CD14-positive monocyte (primary cell): Measurements from ENCODE around the gene ZNF528. TPM values are rescaled to one million over a fixed set of nuclear protein-coding genes. Genes with fewer than 3 reads are reported as not detected.

Source experiments
- DNase-seq, 3 donors: peaks; one replicate each; pipeline ENCODE4 v3.0.0-alpha.2; 2011 to 2022
- H2AFZ ChIP-seq: 2 replicates; pipeline ENCODE4 v1.6.0; 2012; ENCODE audit warnings: mild to moderate bottlenecking, low read depth, low read length, inconsistent platforms; ENCODE audit not compliant: insufficient read depth, poor library complexity, severe bottlenecking
- H3K27ac ChIP-seq, 2 donors: 1 replicate in 1 of 2; 2 replicates in 1 of 2; pipeline ENCODE4 v1.5.1; 2012 to 2013; ENCODE audit warnings: low read length in 2 of 2, control low read depth in 1 of 2, inconsistent platforms in 1 of 2, low read depth in 1 of 2, mild to moderate bottlenecking in 1 of 2
- H3K27me3 ChIP-seq, 2 donors: one replicate each; pipeline versions ENCODE4 v1.6.0 to v1.6.1; 2011 to 2013; ENCODE audit warnings: low read length in 2 of 2; ENCODE audit not compliant: control insufficient read depth in 2 of 2, insufficient read depth in 2 of 2
- H3K36me3 ChIP-seq, 2 donors: replicated peaks in 1 of 2; 1 replicate in 1 of 2; 2 replicates in 1 of 2; pipeline versions ENCODE4 v1.5.1 to v1.6.1; 2012 to 2013; ENCODE audit warnings: low read length in 2 of 2, control low read depth in 1 of 2, inconsistent platforms in 1 of 2, mild to moderate bottlenecking in 1 of 2; ENCODE audit not compliant: insufficient read depth in 2 of 2, control insufficient read depth in 1 of 2
- H3K4me1 ChIP-seq, 2 donors: 1 replicate in 1 of 2; 2 replicates in 1 of 2; pipeline versions ENCODE4 v1.5.1 to v1.6.1; 2012 to 2013; ENCODE audit warnings: low read length in 2 of 2, control low read depth in 1 of 2, inconsistent platforms in 1 of 2, mild to moderate bottlenecking in 1 of 2, moderate library complexity in 1 of 2; ENCODE audit not compliant: insufficient read depth in 2 of 2, control insufficient read depth in 1 of 2
- H3K4me2 ChIP-seq: replicated peaks from 2 replicates; pipeline ENCODE3; 2012; ENCODE audit warnings: low read length, moderate library complexity, mild to moderate bottlenecking; ENCODE audit not compliant: poor library complexity, severe bottlenecking; ENCODE audit errors: extremely low read depth
- H3K4me3 ChIP-seq, 3 experiments: fragments of 200-600 bp in 1 of 3; sonication (generic) in 1 of 3; replicated peaks in 1 of 3; 1 replicate in 2 of 3; 2 replicates in 1 of 3; pipeline ENCODE4 v1.5.1; 2011 to 2013; ENCODE audit warnings: low read length in 3 of 3, mild to moderate bottlenecking in 3 of 3, control low read depth in 2 of 3, low read depth in 2 of 3, inconsistent platforms in 1 of 3, moderate library complexity in 1 of 3
- H3K79me2 ChIP-seq: 2 replicates; pipeline ENCODE4 v1.6.0; 2012; ENCODE audit warnings: mild to moderate bottlenecking, control low read depth, inconsistent platforms, low read length, moderate library complexity; ENCODE audit not compliant: insufficient read depth
- H3K9ac ChIP-seq: 2 replicates; pipeline ENCODE4 v1.6.0; 2017; ENCODE audit warnings: low read length, mild to moderate bottlenecking; ENCODE audit not compliant: insufficient read depth, poor library complexity, severe bottlenecking
- H3K9me3 ChIP-seq, 2 donors: replicated peaks in 1 of 2; 1 replicate in 1 of 2; 2 replicates in 1 of 2; pipeline versions ENCODE4 v1.5.1 to v1.6.1; 2012 to 2013; ENCODE audit warnings: low read length in 2 of 2, control low read depth in 1 of 2; ENCODE audit not compliant: control insufficient read depth in 1 of 2, insufficient read depth in 1 of 2
- H4K20me1 ChIP-seq: 2 replicates; pipeline ENCODE4 v1.6.0; 2012; ENCODE audit warnings: mild to moderate bottlenecking, low read length, control low read depth, moderate library complexity; ENCODE audit not compliant: insufficient read depth
- H3K27ac Mint-ChIP-seq, 7 donors: one replicate each; pipeline ENCODE4 v1.8.0; 2020; ENCODE audit warnings: mild to moderate bottlenecking in 7 of 7, mixed read lengths in 7 of 7, moderate library complexity in 6 of 7, inconsistent platforms in 2 of 7
- H3K27me3 Mint-ChIP-seq, 3 donors: one replicate each; pipeline ENCODE4 v1.8.0; 2021 to 2022; ENCODE audit warnings: low read depth in 3 of 3, mild to moderate bottlenecking in 3 of 3, mixed read lengths in 3 of 3, moderate library complexity in 3 of 3, inconsistent platforms in 1 of 3
- H3K36me3 Mint-ChIP-seq, 2 donors: one replicate each; pipeline ENCODE4 v1.8.0; 2020; ENCODE audit warnings: mixed read lengths in 2 of 2, inconsistent platforms in 1 of 2, mild to moderate bottlenecking in 1 of 2
- H3K4me1 Mint-ChIP-seq: one replicate; pipeline ENCODE4 v1.8.0; 2020; ENCODE audit warnings: mild to moderate bottlenecking, mixed read lengths
- H3K4me3 Mint-ChIP-seq, 2 donors: one replicate each; pipeline ENCODE4 v1.8.0; 2020; ENCODE audit warnings: mild to moderate bottlenecking in 2 of 2, mixed read lengths in 2 of 2, moderate library complexity in 1 of 2
- H3K9me3 Mint-ChIP-seq, 7 donors: one replicate each; pipeline ENCODE4 v1.8.0; 2020 to 2022; ENCODE audit warnings: mixed read lengths in 7 of 7, mild to moderate bottlenecking in 6 of 7, moderate library complexity in 6 of 7, inconsistent platforms in 2 of 7
- WGBS: methylation state at CpG from one replicate; pipeline ENCODE4 v1.1.5; 2013; ENCODE audit warnings: missing lambda C conversion rate; ENCODE audit not compliant: insufficient coverage; 5-methylcytosine and 5-hydroxymethylcytosine counted together
- intact Hi-C, 2 donors: fragments of 100-400 bp; cut with micrococcal nuclease; formaldehyde crosslinking; loops; one replicate each; pipeline versions ENCODE4 v1.15.0 to v1.15.1; 2023
- polyA plus RNA-seq, 3 donors: library from polyadenylated mRNA; depleted of rRNA in 1 of 3; unstranded in 2 of 3; stranded (reverse) in 1 of 3; fragments of 300-500 nt in 2 of 3; fragments of >200 nt in 1 of 3; fragmentation: Illumina TruSeq in 2 of 3; gene quantifications; 1 replicate in 2 of 3; 2 replicates in 1 of 3; pipeline ENCODE4 v1.2.3, GENCODE V29; 2012 to 2021
- TF ChIP-seq, protein P1 (sequence below): fragments of 200-600 bp; IDR thresholded peaks from one replicate; pipeline ENCODE4 v1.8.0; 2022; ENCODE audit warnings: antibody characterized with exemption, mild to moderate bottlenecking

The ZNF528 gene
- polyA plus RNA-seq, 3 donors, result 0.67 to 4.8 (median 0.86) TPM

DNA sequence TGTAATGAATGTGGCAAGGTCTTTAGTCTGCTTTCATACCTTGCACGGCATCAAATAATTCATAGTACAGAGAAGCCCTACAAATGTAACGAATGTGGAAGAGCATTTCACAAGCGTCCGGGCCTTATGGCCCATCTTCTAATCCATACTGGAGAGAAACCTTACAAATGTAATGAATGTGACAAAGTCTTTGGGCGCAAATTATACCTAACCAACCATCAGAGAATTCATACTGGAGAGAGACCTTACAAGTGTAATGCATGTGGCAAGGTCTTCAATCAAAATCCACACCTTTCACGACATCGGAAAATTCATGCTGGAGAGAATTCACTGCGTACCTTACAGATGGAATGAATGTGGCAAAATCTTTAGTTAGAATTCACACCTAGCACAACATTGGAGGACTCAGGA is 31.2 kb upstream of the ZNF528 start:
- no peak overlapping the region for H3K9ac ChIP-seq
- H2AFZ ChIP-seq, result no peak overlapping the region
- peaks cover 0 to 9% of the 10 kb centered on the region in 2 donors for H3K36me3 ChIP-seq
- Mint-ChIP-seq H3K4me3 (no peak overlapping the region), H3K27ac (no peak overlapping the region), H3K36me3 (peaks cover 3% of the 10 kb centered on the region in 2 donors), H3K27me3 (peaks cover 0 to 5% (median 0%) of the 10 kb centered on the region in 3 donors), H3K4me1 (peaks cover 13% of the 10 kb centered on the region), H3K9me3 (peaks cover 52 to 96% (median 90%) of the 10 kb centered on the region in 7 donors)
- no peak overlapping the region for H3K4me2 ChIP-seq
- H3K4me1 ChIP-seq, result peaks cover 8 to 10% of the 10 kb centered on the region in 2 donors
- TF ChIP-seq, protein P1, sequence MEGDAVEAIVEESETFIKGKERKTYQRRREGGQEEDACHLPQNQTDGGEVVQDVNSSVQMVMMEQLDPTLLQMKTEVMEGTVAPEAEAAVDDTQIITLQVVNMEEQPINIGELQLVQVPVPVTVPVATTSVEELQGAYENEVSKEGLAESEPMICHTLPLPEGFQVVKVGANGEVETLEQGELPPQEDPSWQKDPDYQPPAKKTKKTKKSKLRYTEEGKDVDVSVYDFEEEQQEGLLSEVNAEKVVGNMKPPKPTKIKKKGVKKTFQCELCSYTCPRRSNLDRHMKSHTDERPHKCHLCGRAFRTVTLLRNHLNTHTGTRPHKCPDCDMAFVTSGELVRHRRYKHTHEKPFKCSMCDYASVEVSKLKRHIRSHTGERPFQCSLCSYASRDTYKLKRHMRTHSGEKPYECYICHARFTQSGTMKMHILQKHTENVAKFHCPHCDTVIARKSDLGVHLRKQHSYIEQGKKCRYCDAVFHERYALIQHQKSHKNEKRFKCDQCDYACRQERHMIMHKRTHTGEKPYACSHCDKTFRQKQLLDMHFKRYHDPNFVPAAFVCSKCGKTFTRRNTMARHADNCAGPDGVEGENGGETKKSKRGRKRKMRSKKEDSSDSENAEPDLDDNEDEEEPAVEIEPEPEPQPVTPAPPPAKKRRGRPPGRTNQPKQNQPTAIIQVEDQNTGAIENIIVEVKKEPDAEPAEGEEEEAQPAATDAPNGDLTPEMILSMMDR, result no peak
- H3K27ac ChIP-seq, result no peak overlapping the region
- H3K79me2 ChIP-seq, result no peaks in the 10 kb centered on the region
- H3K27me3 ChIP-seq, result no peaks in the 10 kb centered on the region
- no CpG with 5 or more reads among the region's 8 CpGs for WGBS
- peaks cover 71 to 76% of the 10 kb centered on the region in 2 donors for H3K9me3 ChIP-seq
- peak overlapping the region in 1 of 3 experiments; percentile 2 for H3K4me3 ChIP-seq
- intact Hi-C loops, result no loop called here
- no peak for DNase-seq
- no peaks in the 10 kb centered on the region for H4K20me1 ChIP-seq

- intact Hi-C loops, result no loop called here
- peak within 1 kb of the TSS; percentile 80 for H3K4me2 ChIP-seq
These were observed 27.9 kb upstream of the ZNF528 start, which contains the start of gene ZNF880 for GRCh38 chr19:52369559-52370340. Gene ZNF880, plus strand, starts transcription at chr19:52369923. Its CDS starts 43 bp downstream, at chr19:52369966.

More at GRCh38 chr19:52369559-52370340, 27.9 kb upstream of the ZNF528 start, which contains the start of gene ZNF880:
- peak within 1 kb of the TSS; percentile 89 for H2AFZ ChIP-seq
- Mint-ChIP-seq H3K27me3 (peaks cover 0 to 3% (median 0%) of the 10 kb centered on the region in 3 donors), H3K9me3 (peaks cover 48 to 99% (median 92%) of the 10 kb centered on the region in 7 donors), H3K4me1 (peaks cover 13% of the 10 kb centered on the region), H3K36me3 (peaks cover 22% of the 10 kb centered on the region in 2 donors), H3K27ac (peak within 1 kb of the TSS; percentile 92 to 97 (median 95)), H3K4me3 (peak within 1 kb of the TSS; percentile 92 to 96)
- peak within 1 kb of the TSS; percentile 75 for H3K9ac ChIP-seq
- peak within 1 kb of the TSS; percentile 57 to 83 (median 79) for H3K4me3 ChIP-seq
- peak within 1 kb of the TSS; percentile 78 to 91 for H3K27ac ChIP-seq
- no peaks in the 10 kb centered on the region for H4K20me1 ChIP-seq
- H3K36me3 ChIP-seq, result peaks cover 7 to 29% of the 10 kb centered on the region in 2 donors
- no peaks in the 10 kb centered on the region for H3K79me2 ChIP-seq
- peaks cover 8 to 10% of the 10 kb centered on the region in 2 donors for H3K4me1 ChIP-seq
- peaks cover 79 to 80% of the 10 kb centered on the region in 2 donors for H3K9me3 ChIP-seq
- 2% methylated on average over 46 of the region's 52 CpGs for WGBS
- TF ChIP-seq, protein P1, result no peak
- H3K27me3 ChIP-seq, result no peaks in the 10 kb centered on the region
- peak; percentile 72 to 80 (median 77) for DNase-seq
